HG03097 (cell line): ENCODE data around the gene PIGO.
A peak's percentile ranks its signal among the peaks of the same experiment; 100 is the strongest.

Experiments used
- ATAC-seq: cut with Tn5 transposase; IDR thresholded peaks from one replicate; pipeline ENCODE4 v1.9.1; 2021; ENCODE audit not compliant: unreplicated experiment, low FRiP score

The PIGO gene

DNA sequence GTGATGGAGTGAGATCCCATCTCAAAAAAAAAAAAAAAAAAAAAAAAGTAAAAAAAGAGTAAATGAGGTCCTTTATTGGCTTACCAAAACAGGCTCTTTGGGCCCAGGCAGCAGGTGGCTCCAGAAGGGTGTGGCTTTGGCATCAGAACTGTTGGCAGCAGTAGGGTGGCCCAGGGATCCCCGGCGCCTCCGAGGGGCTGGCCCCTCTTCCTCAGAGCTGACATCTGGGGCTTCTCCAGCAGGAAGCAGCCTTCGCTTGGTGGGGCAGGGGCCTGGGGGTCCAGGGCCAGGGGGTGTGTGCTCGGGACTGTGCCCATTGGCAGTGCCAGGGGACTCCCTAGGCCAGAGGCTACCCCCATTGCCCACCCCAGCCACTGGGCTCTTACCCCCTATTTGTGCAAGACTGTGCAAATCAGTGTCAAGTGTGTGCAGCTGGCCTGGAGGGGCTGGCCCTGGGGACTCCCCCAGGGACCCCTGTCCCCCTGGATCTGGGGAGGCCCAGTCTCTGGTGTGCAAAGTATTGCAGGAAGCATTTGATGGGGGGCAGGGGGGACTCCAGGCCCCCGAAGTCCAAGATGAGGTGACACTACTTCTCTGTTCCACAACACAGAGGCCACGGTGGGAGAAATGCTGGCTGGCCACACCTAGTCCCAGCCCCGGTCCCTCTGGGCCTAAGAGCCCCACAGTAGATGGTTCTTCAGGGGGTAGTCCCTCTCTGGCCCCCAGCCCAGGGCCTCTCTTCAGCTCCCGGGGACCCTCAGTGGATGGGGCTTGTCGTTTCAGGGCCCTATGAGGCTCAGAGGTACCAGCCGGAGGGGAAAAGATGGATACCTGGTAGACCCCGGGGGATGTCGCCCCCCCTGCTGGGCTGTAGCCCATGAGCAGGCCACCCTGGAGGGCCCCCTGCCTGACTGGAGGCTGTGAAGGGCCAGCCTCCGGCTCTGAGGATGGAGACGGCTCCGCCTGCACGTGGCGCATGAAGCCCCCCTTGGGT is 11.2 kb upstream of the PIGO start:
- ATAC-seq = no peak

DNA sequence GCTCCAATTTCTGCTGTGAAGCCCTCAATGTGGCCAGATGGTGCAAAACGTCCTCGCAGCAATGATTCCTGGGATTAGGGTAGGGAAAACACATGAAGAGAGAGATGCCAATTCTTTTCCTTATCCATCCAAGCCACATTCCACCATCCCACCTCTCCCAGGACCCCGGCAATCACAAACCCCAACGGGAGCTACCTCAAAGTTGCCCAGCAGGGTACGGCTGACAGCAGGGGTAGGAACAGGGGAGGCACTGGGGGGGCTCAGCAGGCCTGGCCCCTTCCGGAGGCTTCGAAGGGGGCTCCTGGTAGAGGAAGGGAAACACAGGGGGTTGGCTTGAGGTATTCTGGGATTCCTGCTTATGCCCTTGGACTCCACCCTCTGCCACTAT is 9.9 kb upstream of the PIGO start:
- no peak for ATAC-seq

GRCh38 chr9:35105571-35106342 is 9.4 kb upstream of the PIGO start:
- no peak for ATAC-seq

DNA sequence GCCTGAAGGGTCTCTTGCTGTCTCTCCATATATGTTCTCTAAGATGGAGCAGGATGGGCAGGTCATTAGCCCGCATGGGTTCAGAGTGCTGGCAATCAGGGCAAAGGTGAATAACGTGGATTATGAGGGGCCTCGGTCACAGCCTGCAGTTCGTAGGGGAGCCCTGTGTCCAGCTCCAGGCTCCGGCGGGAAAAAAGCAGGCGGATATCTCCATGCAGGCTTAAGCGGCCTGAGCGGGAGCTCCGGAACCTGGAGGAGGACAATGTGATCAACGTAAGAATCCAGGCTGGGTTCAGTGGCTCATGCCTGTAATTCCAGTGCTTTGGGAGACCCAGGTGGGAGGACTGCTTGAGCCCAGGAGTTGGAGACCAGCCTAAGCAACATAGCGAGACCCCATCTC is 8.7 kb upstream of the PIGO start:
- ATAC-seq = no peak

DNA sequence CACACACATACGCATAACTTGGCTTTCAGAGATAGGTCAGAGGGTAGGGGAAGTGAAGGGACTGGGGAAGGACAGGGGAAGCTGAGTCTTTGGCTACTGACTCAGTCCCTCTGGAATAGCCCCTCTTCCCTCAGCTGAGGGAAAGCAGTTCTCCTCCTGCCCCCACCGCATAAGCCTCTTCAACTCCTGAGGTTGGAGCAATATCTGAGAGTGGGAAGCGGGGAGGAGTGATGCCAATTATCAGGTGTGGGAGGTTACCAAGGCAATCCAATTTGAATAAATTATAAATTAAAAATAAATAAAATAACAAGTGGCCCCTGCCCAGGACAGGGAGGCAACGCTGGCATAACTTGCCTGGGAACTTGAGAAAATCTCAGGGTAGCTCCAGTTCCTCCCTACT is 8.2 kb upstream of the PIGO start:
- ATAC-seq = no peak

- ATAC-seq = no peak
These were observed 7.3 kb upstream of the PIGO start for GRCh38 chr9:35103660-35104191.

- ATAC-seq = peak; percentile 77
These were observed 6.6 kb upstream of the PIGO start, which contains the start of gene STOML2 for GRCh38 chr9:35102769-35103659. Gene STOML2 (minus strand): TSS chr9:35103131. CDS start chr9:35103094, 37 bp downstream.

DNA sequence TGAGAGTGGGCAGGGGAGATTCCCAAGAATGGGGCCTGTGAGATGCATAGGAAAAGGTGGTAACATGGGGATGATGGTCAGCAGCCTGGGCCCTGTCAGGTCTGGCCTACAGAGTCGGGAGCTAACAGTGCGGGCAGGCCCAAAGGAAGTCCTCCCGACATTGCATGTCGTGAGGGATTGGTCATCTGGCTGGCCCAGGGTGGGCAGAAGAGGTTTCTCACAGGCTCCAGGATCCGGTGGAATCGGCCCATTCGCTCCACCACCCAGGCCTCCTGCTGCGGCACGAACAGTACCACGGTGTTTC is 6.0 kb upstream of the PIGO start:
- no peak for ATAC-seq

DNA sequence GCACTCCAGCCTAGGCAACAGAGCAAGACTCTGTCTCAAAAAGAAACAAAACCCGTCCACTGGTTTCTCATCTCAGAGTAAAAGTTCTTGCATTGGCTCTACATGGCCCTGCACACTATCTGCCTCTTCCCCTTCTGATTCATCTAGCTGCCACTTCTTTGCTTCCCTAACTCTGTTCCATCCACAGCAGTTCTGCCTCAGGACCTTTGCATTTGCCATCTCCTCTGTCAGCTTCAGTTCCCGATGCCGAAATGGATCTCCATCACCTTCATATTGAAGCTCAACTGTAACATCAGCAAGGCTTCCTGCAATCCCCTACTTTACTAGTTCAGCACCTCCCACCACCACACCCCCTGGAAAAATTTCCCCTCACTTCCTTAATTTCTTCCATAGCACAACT is 1.2 kb upstream of the PIGO start:
- ATAC-seq = no peak

GRCh38 chr9:35091536-35091935 is 4.9 kb downstream of the PIGO start:
- ATAC-seq = no peak

DNA sequence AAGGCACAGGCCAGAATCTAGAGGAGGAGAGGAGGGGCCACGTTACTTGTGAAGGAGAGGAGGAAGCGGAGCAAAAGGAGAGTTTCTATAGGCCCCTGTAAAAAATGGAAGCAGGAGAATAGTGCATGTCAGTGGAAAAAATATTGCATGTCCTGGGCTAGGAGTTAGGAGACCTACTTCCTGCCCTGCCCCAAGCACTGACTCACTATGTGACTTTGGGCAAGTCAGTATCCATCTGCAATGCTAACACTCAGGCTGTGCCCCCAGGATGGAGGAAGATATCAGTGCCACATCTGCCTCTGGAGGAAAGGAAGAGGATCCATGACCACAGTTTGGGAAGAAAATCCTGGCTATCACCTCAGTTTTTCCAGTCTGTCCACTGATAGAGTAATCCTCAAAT is 7.0 kb downstream of the PIGO start:
- ATAC-seq = no peak

- no peak for ATAC-seq
These were observed 11.3 kb downstream of the PIGO start for GRCh38 chr9:35085078-35085477.

- ATAC-seq = peak; percentile 75
These were observed 16.7 kb downstream of the PIGO start, which contains the start of gene FANCG for GRCh38 chr9:35079426-35080341. Gene FANCG (minus strand): TSS chr9:35079942. CDS start chr9:35079524, 418 bp downstream.

DNA sequence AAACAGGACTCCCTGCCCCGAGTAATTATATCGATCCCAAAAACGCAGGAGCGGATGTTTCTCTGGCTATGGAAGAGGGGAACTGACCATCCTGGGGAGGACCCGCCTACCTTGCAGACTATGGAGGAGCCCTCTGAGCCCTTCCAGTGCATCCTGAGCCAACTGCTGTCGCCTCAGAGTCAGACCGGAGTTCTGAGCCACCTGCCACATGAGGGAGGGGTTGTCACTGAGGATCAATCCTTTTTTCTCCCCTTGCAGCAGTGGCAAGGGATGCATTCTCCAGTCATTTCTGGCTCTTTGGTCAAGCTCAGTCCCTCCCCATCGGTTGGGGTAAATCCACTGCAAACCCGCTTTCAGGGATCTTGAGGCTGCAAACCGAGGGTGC is 17.4 kb downstream of the PIGO start:
- no peak for ATAC-seq

- ATAC-seq = no peak
These were observed 18.3 kb downstream of the PIGO start for GRCh38 chr9:35078066-35078465.

DNA sequence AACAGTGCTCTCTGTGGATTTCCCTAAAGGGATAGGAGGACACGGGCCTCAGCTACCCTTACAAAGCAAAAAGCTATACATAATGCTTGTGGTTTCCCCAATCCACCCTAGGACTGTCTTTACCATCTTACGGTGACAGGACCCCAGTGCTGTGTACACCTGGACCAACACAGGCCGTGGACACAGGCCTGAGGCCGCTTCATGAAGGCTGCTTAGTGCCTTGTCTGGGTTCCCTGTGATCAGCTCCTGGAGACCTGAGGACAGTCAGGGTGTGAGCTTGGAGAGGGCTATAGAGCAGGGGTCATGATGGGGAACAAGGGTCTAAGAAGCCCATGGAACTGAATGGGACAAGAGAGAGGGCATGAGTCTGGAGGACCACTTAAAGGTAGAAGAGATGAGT is 19.5 kb downstream of the PIGO start:
- no peak for ATAC-seq

- no peak for ATAC-seq
These were observed 21.0 kb downstream of the PIGO start for GRCh38 chr9:35075358-35075757.

- no peak for ATAC-seq
These were observed 21.6 kb downstream of the PIGO start for GRCh38 chr9:35074791-35075190.

GRCh38 chr9:35074141-35074540 is 22.2 kb downstream of the PIGO start:
- ATAC-seq = no peak

DNA sequence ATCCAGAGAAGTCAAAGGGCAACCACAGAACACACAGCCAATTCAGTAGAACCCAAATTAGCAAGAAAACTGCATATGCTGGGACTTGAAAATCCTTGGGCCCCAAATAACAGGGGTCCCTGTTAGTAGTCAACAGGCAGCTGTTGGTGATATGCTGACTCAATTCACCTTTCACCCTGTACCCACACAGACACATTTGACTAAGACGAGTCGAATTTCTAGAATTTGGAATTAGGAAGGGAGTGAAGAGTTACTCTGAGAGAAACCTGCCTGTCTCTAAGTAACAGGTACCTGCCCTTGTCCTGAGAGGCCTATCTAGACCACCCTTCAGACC is 23.1 kb downstream of the PIGO start:
- no peak for ATAC-seq
